Mucosa of rectum (tissue), 2 donors: ENCODE data around the gene SMARCC2.

ENCODE experiments used
- H3K27ac ChIP-seq, 2 donors: one replicate each; pipeline ENCODE4 v1.7.0; 2013; ENCODE audit warnings: inconsistent platforms in 2 of 2, low read depth in 2 of 2, low read length in 2 of 2
- H3K27me3 ChIP-seq, 2 donors: one replicate each; pipeline ENCODE4 v1.7.0; 2013; ENCODE audit warnings: low read length in 2 of 2; ENCODE audit not compliant: control insufficient read depth in 2 of 2, insufficient read depth in 2 of 2
- H3K36me3 ChIP-seq, 2 donors: one replicate each; pipeline ENCODE4 v1.7.0; 2013; ENCODE audit warnings: low read length in 2 of 2; ENCODE audit not compliant: control insufficient read depth in 2 of 2, insufficient read depth in 2 of 2
- H3K4me1 ChIP-seq, 2 donors: one replicate each; pipeline ENCODE4 v1.7.0; 2013; ENCODE audit warnings: low read length in 2 of 2, mild to moderate bottlenecking in 1 of 2; ENCODE audit not compliant: control insufficient read depth in 2 of 2, insufficient read depth in 2 of 2
- H3K4me3 ChIP-seq, 2 donors: one replicate each; pipeline ENCODE4 v1.7.0; 2013; ENCODE audit warnings: low read length in 2 of 2
- H3K9ac ChIP-seq, 2 donors: one replicate each; pipeline ENCODE4 v1.7.0; 2013; ENCODE audit warnings: low read length in 2 of 2, low read depth in 1 of 2, mild to moderate bottlenecking in 1 of 2
- H3K9me3 ChIP-seq, 2 donors: one replicate each; pipeline ENCODE4 v1.7.0; 2013; ENCODE audit warnings: low read length in 2 of 2; ENCODE audit not compliant: control insufficient read depth in 2 of 2
- donor health status: healthy.
- donor health status: Normal muscosa, but diverticular disease.

SMARCC2 gene

DNA sequence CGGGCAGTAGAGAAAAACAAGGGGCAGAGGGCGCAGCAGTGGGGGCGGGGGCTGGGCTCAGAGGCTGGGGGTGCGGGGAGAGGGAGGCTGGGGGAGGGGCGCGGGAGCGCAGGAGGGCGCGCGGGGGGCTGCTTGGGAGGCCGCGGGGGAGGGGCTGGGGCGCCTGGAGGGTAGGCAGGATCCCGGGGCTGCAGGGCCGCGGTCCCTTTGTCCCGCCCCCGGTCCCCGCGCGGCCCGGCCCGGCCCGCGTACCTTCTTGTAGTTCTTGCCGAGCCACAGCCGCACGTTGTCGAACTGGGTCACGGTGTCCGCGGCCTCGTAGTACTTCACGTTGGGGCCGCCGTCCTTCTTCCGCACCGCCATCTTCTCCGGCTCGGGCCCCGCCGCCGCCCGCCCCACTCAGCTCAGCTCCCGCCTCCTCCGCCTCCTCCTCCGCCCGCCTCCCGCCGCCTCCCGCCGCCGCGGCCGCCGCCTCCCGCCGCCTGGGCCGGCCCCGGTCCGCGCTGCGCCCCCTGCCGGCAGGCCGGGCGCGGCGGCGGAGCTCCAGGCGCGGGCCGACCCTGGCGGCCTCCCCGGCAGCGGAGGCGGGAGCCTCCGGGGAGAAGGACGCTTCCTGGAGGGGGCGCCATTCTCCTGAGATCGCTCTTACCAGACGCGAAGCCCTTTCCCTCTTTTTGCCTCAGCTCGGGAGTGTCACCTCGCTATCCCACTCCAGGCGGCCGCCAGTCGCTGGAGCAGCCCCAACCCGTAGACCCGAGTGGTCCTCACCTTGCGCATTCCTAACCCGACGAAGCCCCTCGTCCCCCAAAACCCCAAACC is at the start of gene SMARCC2:
TSS of gene SMARCC2 (minus strand) at position 385 of the 819 bp plus-strand sequence. CDS start at position 363, 22 bp downstream.
- H3K9ac ChIP-seq = peak within 1 kb of the TSS; percentile 93 to 98
- H3K4me1 ChIP-seq = peaks cover 13 to 18% of the 10 kb centered on the region in 2 donors
- peaks cover 12 to 19% of the 10 kb centered on the region in 2 donors for H3K36me3 ChIP-seq
- no peaks in the 10 kb centered on the region for H3K9me3 ChIP-seq
- peak within 1 kb of the TSS; percentile 91 to 98 for H3K4me3 ChIP-seq
- H3K27ac ChIP-seq = peak within 1 kb of the TSS; percentile 97
- no peaks in the 10 kb centered on the region for H3K27me3 ChIP-seq

DNA sequence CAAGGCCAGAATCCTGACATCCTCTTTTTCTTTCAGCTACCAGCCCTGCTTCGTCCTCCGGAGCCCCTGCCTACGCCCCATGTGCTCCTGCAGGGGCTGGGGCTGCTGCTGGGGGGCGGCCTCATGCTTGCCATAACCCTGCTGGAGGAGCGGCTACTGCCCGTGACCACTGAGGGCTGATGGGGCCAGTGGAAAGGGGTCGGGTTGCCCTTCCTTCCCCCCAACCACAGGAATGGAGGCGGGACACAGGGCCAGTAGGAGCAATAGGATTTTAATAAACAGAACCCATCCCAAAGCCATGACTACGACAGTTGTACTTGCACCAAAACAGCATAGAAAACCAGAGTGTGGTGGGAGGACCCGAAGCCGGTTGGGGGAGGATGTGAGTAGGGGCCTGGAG is 48.3 kb upstream of the SMARCC2 start:
- H3K36me3 ChIP-seq = peaks cover 21 to 42% of the 10 kb centered on the region in 2 donors
- no peak overlapping the region for H3K9ac ChIP-seq
- peaks cover 0 to 7% of the 10 kb centered on the region in 2 donors for H3K4me1 ChIP-seq
- no peak overlapping the region for H3K27ac ChIP-seq
- no peak overlapping the region for H3K4me3 ChIP-seq
- H3K9me3 ChIP-seq = no peaks in the 10 kb centered on the region
- H3K27me3 ChIP-seq = no peaks in the 10 kb centered on the region

GRCh38 chr12:56236985-56237384 is 47.7 kb upstream of the SMARCC2 start:
- no peak overlapping the region for H3K9ac ChIP-seq
- no peaks in the 10 kb centered on the region for H3K9me3 ChIP-seq
- no peaks in the 10 kb centered on the region for H3K27me3 ChIP-seq
- peaks cover 19 to 41% of the 10 kb centered on the region in 2 donors for H3K36me3 ChIP-seq
- H3K4me1 ChIP-seq = peaks cover 0 to 10% of the 10 kb centered on the region in 2 donors
- H3K27ac ChIP-seq = no peak overlapping the region
- no peak overlapping the region for H3K4me3 ChIP-seq

- H3K36me3 ChIP-seq = peaks cover 11 to 32% of the 10 kb centered on the region in 2 donors
- peaks cover 0 to 14% of the 10 kb centered on the region in 2 donors for H3K4me1 ChIP-seq
Measured at GRCh38 chr12:56236091-56236490, 46.8 kb upstream of the SMARCC2 start.

GRCh38 chr12:56234746-56235436 is 45.6 kb upstream of the SMARCC2 start:
- no peak overlapping the region for H3K27ac ChIP-seq
- H3K9me3 ChIP-seq = no peaks in the 10 kb centered on the region
- H3K27me3 ChIP-seq = no peaks in the 10 kb centered on the region
- no peak overlapping the region for H3K4me3 ChIP-seq
- H3K36me3 ChIP-seq = peaks cover 11 to 32% of the 10 kb centered on the region in 2 donors
- H3K9ac ChIP-seq = no peak overlapping the region
- H3K4me1 ChIP-seq = peaks cover 4 to 19% of the 10 kb centered on the region in 2 donors

More at GRCh38 chr12:56236091-56236490, 46.8 kb upstream of the SMARCC2 start:
- Histone ChIP-seq H3K27ac (no peak overlapping the region), H3K27me3 (no peaks in the 10 kb centered on the region), H3K9me3 (no peaks in the 10 kb centered on the region), H3K4me3 (no peak overlapping the region), H3K9ac (no peak overlapping the region)

DNA sequence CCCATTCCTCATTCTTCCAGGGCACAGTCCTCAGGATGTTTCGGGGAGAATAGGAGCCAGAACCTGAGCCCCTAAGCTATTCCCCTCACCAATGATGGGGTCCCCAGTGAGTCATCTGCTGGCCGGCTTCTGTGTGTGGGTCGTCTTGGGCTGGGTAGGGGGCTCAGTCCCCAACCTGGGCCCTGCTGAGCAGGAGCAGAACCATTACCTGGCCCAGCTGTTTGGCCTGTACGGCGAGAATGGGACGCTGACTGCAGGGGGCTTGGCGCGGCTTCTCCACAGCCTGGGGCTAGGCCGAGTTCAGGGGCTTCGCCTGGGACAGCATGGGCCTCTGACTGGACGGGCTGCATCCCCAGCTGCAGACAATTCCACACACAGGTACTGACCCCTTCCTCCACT is 41.9 kb upstream of the SMARCC2 start:
- Histone ChIP-seq H3K4me1 (peaks cover 7 to 22% of the 10 kb centered on the region in 2 donors), H3K27me3 (no peaks in the 10 kb centered on the region), H3K36me3 (peaks cover 4 to 7% of the 10 kb centered on the region in 2 donors), H3K4me3 (peak overlapping the region; percentile 66 to 79), H3K9me3 (no peaks in the 10 kb centered on the region), H3K9ac (peak overlapping the region; percentile 72 to 81), H3K27ac (peak overlapping the region; percentile 78 to 89)

DNA sequence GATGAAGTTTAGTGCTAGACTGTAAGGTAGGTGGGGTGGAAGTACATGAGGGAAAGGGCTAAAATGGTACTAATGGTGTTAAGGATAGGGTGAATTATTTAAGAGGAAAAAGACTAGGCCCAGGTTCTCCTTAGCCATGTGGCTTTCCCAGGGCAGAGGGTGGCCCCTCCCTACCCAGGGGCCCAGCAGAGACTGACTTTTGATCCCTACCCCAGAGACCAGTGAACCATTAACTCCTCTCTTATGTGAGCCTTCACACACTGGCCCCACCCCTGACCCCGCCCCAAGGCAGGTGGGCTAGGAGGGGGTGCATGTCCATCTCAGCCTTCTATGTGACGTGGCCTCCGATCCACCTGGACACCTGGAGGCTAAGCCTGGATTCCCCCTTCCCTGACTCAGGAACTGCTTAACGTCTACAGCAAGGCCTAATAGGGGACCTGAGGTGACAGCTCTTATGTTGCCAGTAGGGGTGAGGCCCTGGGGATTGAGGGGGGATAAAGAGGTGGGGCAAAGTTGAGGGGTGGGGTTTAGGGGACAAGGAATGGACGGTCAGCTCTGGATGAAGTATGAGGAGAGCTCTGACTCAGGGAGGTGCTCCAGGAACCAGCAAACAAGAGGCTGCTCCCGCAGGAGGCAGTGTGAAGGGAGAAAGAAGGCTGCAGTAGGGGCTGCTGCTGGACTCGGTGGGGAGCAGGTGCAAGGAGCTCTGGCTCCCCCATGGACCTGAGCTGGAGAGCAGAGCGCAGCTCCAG is 41.3 kb upstream of the SMARCC2 start:
- Histone ChIP-seq H3K27me3 (no peaks in the 10 kb centered on the region), H3K27ac (peak overlapping the region; percentile 78 to 89), H3K4me1 (peaks cover 7 to 22% of the 10 kb centered on the region in 2 donors), H3K9me3 (no peaks in the 10 kb centered on the region), H3K36me3 (peaks cover 0 to 3% of the 10 kb centered on the region in 2 donors), H3K9ac (peak overlapping the region; percentile 72 to 81), H3K4me3 (peak overlapping the region; percentile 66 to 79)

DNA sequence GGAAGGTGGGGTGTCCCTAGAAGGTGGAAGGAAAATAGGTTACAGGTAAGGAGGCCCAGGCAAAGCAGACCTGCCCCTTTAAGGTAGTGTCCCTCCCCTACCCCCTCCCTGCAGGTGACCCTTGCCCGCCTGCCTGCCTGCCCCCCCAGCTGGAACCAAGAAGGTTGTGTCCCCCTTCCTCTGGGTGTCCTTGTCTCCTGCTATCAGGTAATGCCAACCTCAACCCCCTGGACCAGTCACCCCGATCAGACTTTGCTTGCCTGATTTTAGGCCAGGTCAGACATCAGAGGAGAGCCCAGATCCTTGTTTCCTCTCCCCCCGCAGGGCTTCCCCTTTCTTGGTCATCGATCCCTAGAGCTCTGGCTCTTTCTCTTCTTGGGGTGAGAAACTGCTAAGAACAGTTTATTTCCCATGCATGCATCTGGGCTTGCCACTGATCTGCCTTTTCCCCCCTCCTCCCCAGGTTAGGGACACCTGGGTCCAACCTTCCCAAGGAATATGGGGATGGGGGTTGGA is 40.7 kb upstream of the SMARCC2 start, which contains the start of gene SLC39A5:
TSS of gene SLC39A5 (plus strand) at position 136 of the 516 bp plus-strand sequence. CDS start 1,224 bp downstream, outside the sequence.
- Histone ChIP-seq H3K27me3 (no peaks in the 10 kb centered on the region), H3K27ac (peak within 1 kb of the TSS; percentile 78 to 89), H3K4me1 (peaks cover 12 to 27% of the 10 kb centered on the region in 2 donors), H3K9ac (peak within 1 kb of the TSS; percentile 72 to 81), H3K4me3 (peak within 1 kb of the TSS; percentile 66 to 79), H3K36me3 (peaks cover 0 to 1% of the 10 kb centered on the region in 2 donors), H3K9me3 (no peaks in the 10 kb centered on the region)

DNA sequence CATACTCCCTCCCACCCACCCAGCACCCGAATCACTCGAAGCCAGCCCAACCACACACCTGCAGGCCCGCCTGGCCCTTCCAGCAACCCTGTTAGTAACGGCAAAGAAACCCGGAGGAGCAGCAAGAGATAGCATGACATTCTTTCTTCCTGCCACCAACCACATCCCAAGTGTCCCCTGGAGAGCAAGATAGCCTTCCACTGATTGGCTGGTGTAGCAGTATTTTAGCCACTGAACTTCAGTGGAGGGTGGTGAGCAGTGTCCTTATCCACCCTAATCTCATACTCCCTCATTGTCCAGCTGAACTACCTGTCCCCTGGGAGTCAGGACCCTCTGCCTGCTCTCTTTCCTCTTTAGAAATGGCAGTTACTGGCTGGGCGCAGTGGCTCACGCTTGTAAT is 39.8 kb upstream of the SMARCC2 start:
- Histone ChIP-seq H3K27ac (no peak overlapping the region), H3K27me3 (no peaks in the 10 kb centered on the region), H3K9ac (no peak overlapping the region), H3K9me3 (no peaks in the 10 kb centered on the region), H3K36me3 (no peaks in the 10 kb centered on the region), H3K4me3 (no peak overlapping the region), H3K4me1 (peaks cover 17 to 32% of the 10 kb centered on the region in 2 donors)
